ENCODE measurements around the gene DOLPP1.

The DOLPP1 gene

GRCh38 chr9:129068990-129069861 lies 11.7 kb upstream of the DOLPP1 start:
- Histone ChIP-seq H3K9ac (ENCODE audit: low read depth, low read length) (no peak overlapping the region), H3K4me3 (ENCODE audit: low read depth, low read length) (no peak overlapping the region), H3K9me3 (ENCODE audit: control insufficient read depth, insufficient read depth, low read length) (no peaks in the 10 kb centered on the region), H3K4me1 (ENCODE audit: control insufficient read depth, insufficient read depth, low read length) (peaks cover 19% of the 10 kb centered on the region), H3K27me3 (ENCODE audit: control insufficient read depth, insufficient read depth, low read length) (no peaks in the 10 kb centered on the region), H3K36me3 (ENCODE audit: control insufficient read depth, insufficient read depth, low read length) (peaks cover 44% of the 10 kb centered on the region), H3K27ac (ENCODE audit: low read depth, low read length) (no peak overlapping the region)

DNA sequence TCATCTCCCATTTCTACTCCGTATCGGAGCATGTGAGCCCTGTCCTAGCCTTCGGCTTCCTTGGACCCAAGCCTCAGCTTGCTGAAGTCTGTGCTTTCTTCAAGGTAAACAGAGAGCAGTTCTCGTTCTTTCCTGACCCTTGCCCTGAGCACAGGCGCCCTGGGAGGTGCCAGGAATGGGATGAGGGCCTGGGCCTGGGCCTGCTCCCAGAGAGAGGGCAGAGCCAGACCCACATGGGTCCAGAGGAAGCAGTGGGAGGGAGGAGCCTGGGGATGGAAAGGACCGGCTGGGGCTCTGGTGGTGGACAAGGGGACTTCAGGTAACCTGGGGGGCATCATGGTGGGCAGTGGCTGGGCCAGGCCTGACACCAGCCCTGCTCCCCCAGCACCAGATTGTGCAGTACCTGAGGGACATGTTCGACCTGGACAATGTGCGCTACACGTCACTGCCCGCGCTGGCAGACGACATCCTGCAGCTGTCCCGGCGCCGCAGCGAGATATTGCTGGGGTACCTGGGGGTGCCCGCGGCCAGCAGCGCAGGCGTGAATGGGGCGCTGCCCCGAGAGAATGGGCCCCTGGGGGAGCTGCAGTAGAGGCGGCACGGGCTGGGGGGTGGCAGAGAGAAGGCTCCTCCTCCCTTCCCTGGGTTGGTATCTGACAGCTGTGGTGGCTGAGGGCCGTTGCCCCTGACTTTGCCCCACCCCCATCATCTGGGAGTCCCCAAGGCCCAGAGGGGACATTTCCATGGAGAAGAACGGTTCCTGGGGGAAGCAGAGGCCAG lies 10.9 kb upstream of the DOLPP1 start:
- no peak overlapping the region for H3K4me3 ChIP-seq (ENCODE audit: low read depth, low read length)
- peaks cover 19% of the 10 kb centered on the region for H3K4me1 ChIP-seq (ENCODE audit: control insufficient read depth, insufficient read depth, low read length)
- H3K9me3 ChIP-seq (ENCODE audit: control insufficient read depth, insufficient read depth, low read length) = no peaks in the 10 kb centered on the region
- no peak overlapping the region for H3K27ac ChIP-seq (ENCODE audit: low read depth, low read length)
- no peaks in the 10 kb centered on the region for H3K27me3 ChIP-seq (ENCODE audit: control insufficient read depth, insufficient read depth, low read length)
- H3K36me3 ChIP-seq (ENCODE audit: control insufficient read depth, insufficient read depth, low read length) = peaks cover 36% of the 10 kb centered on the region
- H3K9ac ChIP-seq (ENCODE audit: low read depth, low read length) = no peak overlapping the region

GRCh38 chr9:129070696-129071525 lies 10.0 kb upstream of the DOLPP1 start:
- no peaks in the 10 kb centered on the region for H3K9me3 ChIP-seq (ENCODE audit: control insufficient read depth, insufficient read depth, low read length)
- H3K4me3 ChIP-seq (ENCODE audit: low read depth, low read length) = no peak overlapping the region; the same call in 1 of the 2 replicates
- H3K4me1 ChIP-seq (ENCODE audit: control insufficient read depth, insufficient read depth, low read length) = peaks cover 19% of the 10 kb centered on the region
- H3K9ac ChIP-seq (ENCODE audit: low read depth, low read length) = 0 out of 2 replicates have a peak overlapping the region, but pooled peaks have one; percentile 12
- peak overlapping the region; percentile 78 for H3K27ac ChIP-seq (ENCODE audit: low read depth, low read length)
- no peaks in the 10 kb centered on the region for H3K27me3 ChIP-seq (ENCODE audit: control insufficient read depth, insufficient read depth, low read length)
- H3K36me3 ChIP-seq (ENCODE audit: control insufficient read depth, insufficient read depth, low read length) = peaks cover 29% of the 10 kb centered on the region

DNA sequence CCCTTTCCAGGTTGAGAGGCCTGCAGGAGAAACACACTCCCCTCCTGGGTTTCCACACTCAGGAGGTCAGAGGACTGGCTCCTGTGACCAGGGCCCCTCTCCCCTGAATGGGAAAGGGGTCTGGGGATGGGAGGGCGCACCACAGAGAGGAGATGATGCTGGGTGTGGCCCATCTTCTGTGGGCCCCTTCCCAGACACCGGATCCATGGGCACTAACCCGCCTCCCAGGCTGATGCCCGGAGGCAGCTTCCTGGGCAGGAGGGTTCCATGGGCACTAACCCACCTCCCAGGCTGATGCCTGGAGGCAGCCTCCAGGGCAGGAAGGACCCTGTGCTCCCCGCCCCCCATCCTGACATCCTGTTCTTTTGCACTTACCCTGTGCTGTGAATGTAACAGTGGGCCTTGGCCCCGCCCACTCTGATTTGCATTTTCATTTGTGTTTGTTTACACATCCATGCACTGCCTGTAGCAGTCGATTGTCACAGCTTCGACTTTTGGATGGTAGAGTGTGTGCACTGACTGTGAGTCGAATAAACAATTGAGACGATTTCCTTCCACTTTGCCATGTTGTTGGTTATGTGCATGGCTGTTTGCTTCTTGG lies 9.3 kb upstream of the DOLPP1 start:
- Histone ChIP-seq H3K4me3 (ENCODE audit: low read depth, low read length) (peak overlapping the region; percentile 41), H3K36me3 (ENCODE audit: control insufficient read depth, insufficient read depth, low read length) (peaks cover 27% of the 10 kb centered on the region), H3K9ac (ENCODE audit: low read depth, low read length) (0 out of 2 replicates have a peak overlapping the region, but pooled peaks have one; percentile 12), H3K4me1 (ENCODE audit: control insufficient read depth, insufficient read depth, low read length) (peaks cover 19% of the 10 kb centered on the region), H3K27ac (ENCODE audit: low read depth, low read length) (peak overlapping the region; percentile 78), H3K9me3 (ENCODE audit: control insufficient read depth, insufficient read depth, low read length) (no peaks in the 10 kb centered on the region), H3K27me3 (ENCODE audit: control insufficient read depth, insufficient read depth, low read length) (no peaks in the 10 kb centered on the region)

DNA sequence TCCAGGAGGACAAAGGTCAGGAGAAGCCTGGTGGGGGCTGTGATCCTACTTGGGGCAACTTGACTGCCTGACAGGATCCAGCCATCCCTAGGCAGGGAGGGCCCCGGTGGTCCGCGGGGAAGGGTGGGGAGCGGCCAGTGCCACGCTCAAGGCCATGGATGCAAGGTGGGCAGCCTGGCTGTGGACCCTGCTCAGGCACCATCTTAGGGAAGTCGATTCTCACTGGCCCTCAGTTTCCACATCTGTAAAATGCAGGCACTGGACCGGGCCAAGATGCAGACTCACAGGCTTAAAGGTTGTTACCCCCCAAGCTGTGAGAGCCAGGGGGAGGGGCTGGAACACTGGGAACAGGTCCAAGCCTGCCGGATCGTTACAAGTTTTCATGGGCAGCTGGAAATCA lies 8.7 kb upstream of the DOLPP1 start:
- Histone ChIP-seq H3K36me3 (ENCODE audit: control insufficient read depth, insufficient read depth, low read length) (peaks cover 25% of the 10 kb centered on the region), H3K27ac (ENCODE audit: low read depth, low read length) (peak overlapping the region; percentile 78), H3K27me3 (ENCODE audit: control insufficient read depth, insufficient read depth, low read length) (no peaks in the 10 kb centered on the region), H3K4me1 (ENCODE audit: control insufficient read depth, insufficient read depth, low read length) (peaks cover 19% of the 10 kb centered on the region), H3K9me3 (ENCODE audit: control insufficient read depth, insufficient read depth, low read length) (no peaks in the 10 kb centered on the region), H3K4me3 (ENCODE audit: low read depth, low read length) (peak overlapping the region; percentile 41), H3K9ac (ENCODE audit: low read depth, low read length) (no peak overlapping the region)

DNA sequence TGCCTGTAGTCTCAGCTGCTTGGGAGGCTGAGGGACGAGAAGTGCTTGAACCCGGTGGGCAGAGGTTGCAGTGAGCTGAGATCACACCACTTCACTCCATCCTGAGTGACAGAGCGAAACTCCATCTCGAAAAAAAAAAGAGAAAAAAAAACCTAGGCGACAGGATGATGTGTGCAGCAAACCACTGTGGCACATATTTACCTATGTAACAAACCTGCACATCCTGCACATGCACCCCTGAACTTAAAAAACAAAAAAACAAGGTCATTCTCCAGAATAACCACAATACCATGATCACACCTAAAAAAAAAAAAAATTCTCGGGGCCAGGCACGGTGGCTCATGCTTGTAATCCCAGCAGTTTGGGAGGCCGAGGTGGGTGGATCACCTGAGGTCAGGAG lies 7.5 kb upstream of the DOLPP1 start:
- H3K4me1 ChIP-seq (ENCODE audit: control insufficient read depth, insufficient read depth, low read length) = peaks cover 19% of the 10 kb centered on the region
- H3K9me3 ChIP-seq (ENCODE audit: control insufficient read depth, insufficient read depth, low read length) = no peaks in the 10 kb centered on the region
- H3K27ac ChIP-seq (ENCODE audit: low read depth, low read length) = no peak overlapping the region
- H3K27me3 ChIP-seq (ENCODE audit: control insufficient read depth, insufficient read depth, low read length) = no peaks in the 10 kb centered on the region
- no peak overlapping the region for H3K4me3 ChIP-seq (ENCODE audit: low read depth, low read length)
- H3K36me3 ChIP-seq (ENCODE audit: control insufficient read depth, insufficient read depth, low read length) = peaks cover 12% of the 10 kb centered on the region
- no peak overlapping the region for H3K9ac ChIP-seq (ENCODE audit: low read depth, low read length)

DNA sequence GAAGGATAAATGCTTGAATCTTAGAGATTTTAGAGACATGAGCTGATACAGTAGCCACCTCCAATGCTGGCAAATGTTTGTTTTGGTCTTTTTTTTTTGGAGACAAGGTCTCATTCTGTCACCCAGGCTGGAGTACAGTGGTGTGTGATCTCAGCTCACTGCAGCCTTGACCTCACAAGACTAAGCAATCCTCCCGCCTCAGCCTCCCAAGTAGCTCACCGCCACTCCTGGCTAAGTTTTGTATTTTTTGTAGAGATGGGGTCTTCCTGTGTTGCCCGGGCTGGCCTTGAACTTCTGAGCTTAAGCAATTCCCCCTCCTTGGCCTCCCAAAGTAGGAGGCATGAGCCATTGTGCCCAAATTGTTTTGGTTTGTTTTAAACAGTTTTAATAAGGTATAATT lies 6.8 kb upstream of the DOLPP1 start:
- H3K27me3 ChIP-seq (ENCODE audit: control insufficient read depth, insufficient read depth, low read length) = no peaks in the 10 kb centered on the region
- no peak overlapping the region for H3K4me3 ChIP-seq (ENCODE audit: low read depth, low read length)
- no peak overlapping the region for H3K9ac ChIP-seq (ENCODE audit: low read depth, low read length)
- H3K36me3 ChIP-seq (ENCODE audit: control insufficient read depth, insufficient read depth, low read length) = peaks cover 5% of the 10 kb centered on the region; the same call in 1 of the 2 replicates
- H3K4me1 ChIP-seq (ENCODE audit: control insufficient read depth, insufficient read depth, low read length) = peaks cover 19% of the 10 kb centered on the region
- no peaks in the 10 kb centered on the region for H3K9me3 ChIP-seq (ENCODE audit: control insufficient read depth, insufficient read depth, low read length)
- no peak overlapping the region for H3K27ac ChIP-seq (ENCODE audit: low read depth, low read length)

DNA sequence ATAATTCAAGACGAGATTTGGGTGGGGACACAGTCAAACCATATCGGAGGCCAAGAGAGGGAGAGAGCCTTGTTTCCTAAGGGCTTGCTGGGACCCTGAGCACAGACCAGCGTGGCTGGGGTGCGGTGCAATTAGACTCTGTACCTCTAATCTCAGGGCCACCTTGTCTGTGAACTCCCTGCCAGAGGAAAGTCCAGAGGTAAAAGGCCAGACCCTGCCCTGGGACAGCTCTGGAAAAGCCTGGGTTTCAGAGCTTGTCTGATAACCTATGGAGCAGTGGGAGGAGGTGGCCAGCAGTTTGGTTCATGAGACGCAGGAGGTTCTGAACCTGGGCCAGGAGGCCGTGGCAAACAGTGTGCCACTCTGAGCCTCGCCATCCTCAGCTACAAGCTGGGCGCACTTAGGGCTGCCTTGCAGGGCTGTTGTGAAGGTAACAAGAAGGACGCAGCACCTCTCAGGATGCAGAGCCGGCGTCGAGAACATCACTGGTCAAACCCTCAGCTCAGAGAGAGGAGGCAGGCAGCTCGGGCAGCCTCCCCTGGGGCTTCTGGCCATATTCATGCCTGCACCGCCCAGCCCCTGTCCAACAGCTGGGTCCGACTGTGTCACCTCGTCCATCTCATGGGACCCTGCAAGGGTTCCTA lies 4.8 kb upstream of the DOLPP1 start:
- no peaks in the 10 kb centered on the region for H3K27me3 ChIP-seq (ENCODE audit: control insufficient read depth, insufficient read depth, low read length)
- H3K27ac ChIP-seq (ENCODE audit: low read depth, low read length) = no peak overlapping the region
- H3K9me3 ChIP-seq (ENCODE audit: control insufficient read depth, insufficient read depth, low read length) = no peaks in the 10 kb centered on the region
- H3K36me3 ChIP-seq (ENCODE audit: control insufficient read depth, insufficient read depth, low read length) = no peaks in the 10 kb centered on the region
- H3K4me3 ChIP-seq (ENCODE audit: low read depth, low read length) = no peak overlapping the region
- H3K4me1 ChIP-seq (ENCODE audit: control insufficient read depth, insufficient read depth, low read length) = peaks cover 15% of the 10 kb centered on the region
- no peak overlapping the region for H3K9ac ChIP-seq (ENCODE audit: low read depth, low read length)

DNA sequence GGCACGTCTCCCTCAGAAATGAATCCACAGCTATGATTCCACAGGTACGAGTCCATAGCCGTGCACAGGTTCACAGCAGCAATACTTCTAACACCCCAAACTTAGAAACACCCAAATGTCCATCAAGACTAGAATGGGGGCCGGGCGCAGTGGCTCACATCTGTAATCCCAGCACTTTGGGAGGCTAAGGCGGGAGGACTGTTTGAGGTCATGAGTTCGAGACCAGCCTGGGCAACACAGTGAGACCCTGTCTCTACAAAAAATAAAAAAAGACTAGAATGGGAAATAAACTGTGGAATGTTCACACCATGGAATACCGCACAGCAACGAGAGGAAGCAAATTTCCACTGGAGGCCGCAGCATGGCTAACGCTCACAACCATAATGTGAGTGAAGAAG lies 4.3 kb upstream of the DOLPP1 start:
- Histone ChIP-seq H3K27ac (ENCODE audit: low read depth, low read length) (no peak overlapping the region), H3K36me3 (ENCODE audit: control insufficient read depth, insufficient read depth, low read length) (no peaks in the 10 kb centered on the region), H3K4me1 (ENCODE audit: control insufficient read depth, insufficient read depth, low read length) (peaks cover 10% of the 10 kb centered on the region), H3K4me3 (ENCODE audit: low read depth, low read length) (no peak overlapping the region), H3K27me3 (ENCODE audit: control insufficient read depth, insufficient read depth, low read length) (no peaks in the 10 kb centered on the region), H3K9ac (ENCODE audit: low read depth, low read length) (no peak overlapping the region), H3K9me3 (ENCODE audit: control insufficient read depth, insufficient read depth, low read length) (no peaks in the 10 kb centered on the region)

DNA sequence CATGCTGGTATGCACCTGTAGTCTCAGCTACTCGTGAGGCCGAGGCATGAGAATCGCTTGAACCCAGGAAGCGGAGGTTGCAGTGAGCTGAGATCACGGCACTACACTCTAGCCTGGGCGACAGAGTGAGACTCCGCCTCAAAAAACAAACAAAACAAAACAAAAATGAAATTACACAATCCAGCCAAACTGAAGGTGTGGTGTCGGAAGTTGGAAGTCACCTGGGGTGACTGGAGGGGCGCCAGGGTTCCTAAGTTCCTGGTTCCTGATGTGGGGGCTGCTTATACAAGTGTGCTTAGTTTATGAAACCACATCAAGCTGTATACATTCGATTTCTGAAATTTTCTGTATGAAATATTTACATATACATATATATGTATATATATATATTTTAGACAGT lies 3.7 kb upstream of the DOLPP1 start:
- Histone ChIP-seq H3K36me3 (ENCODE audit: control insufficient read depth, insufficient read depth, low read length) (no peaks in the 10 kb centered on the region), H3K9ac (ENCODE audit: low read depth, low read length) (no peak overlapping the region), H3K27me3 (ENCODE audit: control insufficient read depth, insufficient read depth, low read length) (no peaks in the 10 kb centered on the region), H3K4me1 (ENCODE audit: control insufficient read depth, insufficient read depth, low read length) (peaks cover 4% of the 10 kb centered on the region), H3K27ac (ENCODE audit: low read depth, low read length) (no peak overlapping the region), H3K9me3 (ENCODE audit: control insufficient read depth, insufficient read depth, low read length) (no peaks in the 10 kb centered on the region), H3K4me3 (ENCODE audit: low read depth, low read length) (no peak overlapping the region)

Data from HUES48 (cell line).